K562 (cell line): ENCODE data around the gene GLIS2. TPM values are rescaled to one million over a fixed set of nuclear protein-coding genes. Genes with fewer than 3 reads are reported as not detected.

ENCODE experiments used
- AFF1 ChIP-seq, 2 experiments: fragments of 450-650 bp; IDR thresholded peaks; 2 replicates each; pipeline ENCODE4 v1.6.1; 2018; ENCODE audit warnings: mild to moderate bottlenecking in 2 of 2, low read depth in 1 of 2; ENCODE audit not compliant: partially characterized antibody in 2 of 2
- KDM5B ChIP-seq: fragments of 200-600 bp; sonication (generic); IDR thresholded peaks from 2 replicates; pipeline ENCODE4 v1.6.1; 2012; ENCODE audit warnings: low read depth, mild to moderate bottlenecking, moderate library complexity, low read length, control low read depth, inconsistent platforms; ENCODE audit not compliant: insufficient replicate concordance
- KLF16 ChIP-seq: IDR thresholded peaks from 2 replicates; pipeline ENCODE4 v1.6.1; 2016; ENCODE audit warnings: antibody characterized with exemption
- MGA ChIP-seq: fragments of 450-650 bp; IDR thresholded peaks from 2 replicates; pipeline ENCODE4 v1.6.1; 2016; ENCODE audit warnings: mild to moderate bottlenecking, moderate library complexity
- MNT ChIP-seq, 2 experiments: fragments of 450-650 bp; conservative IDR thresholded peaks; 2 replicates each; pipeline ENCODE4 v1.6.1; 2017; ENCODE audit warnings: mild to moderate bottlenecking in 2 of 2, moderate library complexity in 2 of 2
- THRB ChIP-seq: fragments of 450-650 bp; formaldehyde crosslinking; conservative IDR thresholded peaks from 2 replicates; pipeline ENCODE4 v1.4.0; 2022; ENCODE audit warnings: mild to moderate bottlenecking, missing genetic modification characterization
- polyA plus RNA-seq, 8 experiments: library from polyadenylated mRNA; depleted of rRNA in 4 of 8; stranded (reverse) in 5 of 8; unstranded in 3 of 8; fragments of >200 nt; fragmentation: Nextera tagmentation in 2 of 8; fragmentation: Illumina TruSeq in 1 of 8; extraction: Ambion mirVana in 2 of 8; extraction: Trizol in 1 of 8; gene quantifications; 2 replicates each; pipeline versions ENCODE4 v1.2.1 to v1.2.3, GENCODE V29; 2011 to 2014; ENCODE audit warnings: inconsistent platforms in 1 of 8, missing spikeins in 1 of 8
- total RNA-seq, 7 experiments: library from RNA; depleted of rRNA in 6 of 7; stranded (reverse); fragments of >200 nt in 6 of 7; fragmentation: Illumina TruSeq in 2 of 7; extraction: Trizol in 2 of 7; gene quantifications; 2 replicates each; pipeline versions ENCODE4 v1.2.1 to v1.2.3, GENCODE V29; 2011 to 2021; ENCODE audit warnings: low replicate concordance in 1 of 7

GLIS2 gene
- total and polyA plus RNA-seq, 9 of the 15 experiments (the other 6 are each of a cell fraction or from before 2014, with no cell fraction given) = 0.10 to 9.0 (median 0.57) TPM

- TF ChIP-seq AFF1 (IDR thresholded peaks at IDR 0.05; ENCODE audit: low read depth in 1 of 2, partially characterized antibody in 2 of 2) (peak in 1 of 2 experiments; percentile 95), MNT (conservative IDR thresholded peaks at IDR 0.05) (peak; percentile 97 to 98), KLF16 (no peak), KDM5B (peak; percentile 73), THRB (CRISPR knock-in tag) (no peak), MGA (peak; percentile 97)
Observed at GRCh38 chr16:4271176-4272113, 44.4 kb upstream of the GLIS2 start (continued).
